ENCODE data around the gene MRPS25. TPM values are rescaled to one million over a fixed set of nuclear protein-coding genes. Genes with fewer than 3 reads are reported as not detected.

Gene MRPS25
- polyA plus RNA-seq, 1 donor (not counting 4 experiments of a cell fraction or from before 2014, with no cell fraction given): 54.5 TPM

DNA sequence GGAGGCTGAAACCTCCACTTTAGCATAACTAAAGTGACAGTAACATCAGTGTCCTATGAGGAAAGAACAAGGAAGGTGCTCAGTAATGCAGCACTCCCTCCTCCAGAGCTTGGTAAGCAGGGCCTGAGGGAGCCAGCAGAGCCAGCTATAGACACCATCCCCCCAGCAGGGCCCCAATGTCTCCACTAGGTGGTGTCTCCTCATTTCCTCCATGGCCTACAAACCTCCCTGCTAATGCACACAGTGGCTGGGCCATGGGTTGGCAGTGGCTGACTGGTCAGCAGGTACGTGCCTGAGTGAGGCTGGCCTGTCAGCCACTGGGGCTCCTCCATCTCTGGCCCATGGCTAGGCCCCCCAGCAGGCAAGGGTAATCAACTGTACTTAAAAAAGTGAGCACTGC, 13.6 kb downstream of the MRPS25 start:
- DNase-seq (ENCODE audit: low read depth, low spot score): no peak
- TF ChIP-seq, protein P1, sequence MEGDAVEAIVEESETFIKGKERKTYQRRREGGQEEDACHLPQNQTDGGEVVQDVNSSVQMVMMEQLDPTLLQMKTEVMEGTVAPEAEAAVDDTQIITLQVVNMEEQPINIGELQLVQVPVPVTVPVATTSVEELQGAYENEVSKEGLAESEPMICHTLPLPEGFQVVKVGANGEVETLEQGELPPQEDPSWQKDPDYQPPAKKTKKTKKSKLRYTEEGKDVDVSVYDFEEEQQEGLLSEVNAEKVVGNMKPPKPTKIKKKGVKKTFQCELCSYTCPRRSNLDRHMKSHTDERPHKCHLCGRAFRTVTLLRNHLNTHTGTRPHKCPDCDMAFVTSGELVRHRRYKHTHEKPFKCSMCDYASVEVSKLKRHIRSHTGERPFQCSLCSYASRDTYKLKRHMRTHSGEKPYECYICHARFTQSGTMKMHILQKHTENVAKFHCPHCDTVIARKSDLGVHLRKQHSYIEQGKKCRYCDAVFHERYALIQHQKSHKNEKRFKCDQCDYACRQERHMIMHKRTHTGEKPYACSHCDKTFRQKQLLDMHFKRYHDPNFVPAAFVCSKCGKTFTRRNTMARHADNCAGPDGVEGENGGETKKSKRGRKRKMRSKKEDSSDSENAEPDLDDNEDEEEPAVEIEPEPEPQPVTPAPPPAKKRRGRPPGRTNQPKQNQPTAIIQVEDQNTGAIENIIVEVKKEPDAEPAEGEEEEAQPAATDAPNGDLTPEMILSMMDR (optimal IDR thresholded peaks at IDR 0.05 in 1 of 3, IDR thresholded peaks at IDR 0.05 in 1 of 3, conservative IDR thresholded peaks at IDR 0.05 in 1 of 3; ENCODE audit: extremely low read depth in 1 of 3, insufficient read depth in 2 of 3, low read length in 3 of 3): peak; percentile 82 to 86 (median 86)
- TF ChIP-seq EZH2 (IDR thresholded peaks at IDR 0.05; ENCODE audit: low read length): no peak
- peaks cover 6% of the 10 kb centered on the region for H4K20me1 ChIP-seq (ENCODE audit: control insufficient read depth, extremely low read depth, insufficient read depth, low read length)

DNA sequence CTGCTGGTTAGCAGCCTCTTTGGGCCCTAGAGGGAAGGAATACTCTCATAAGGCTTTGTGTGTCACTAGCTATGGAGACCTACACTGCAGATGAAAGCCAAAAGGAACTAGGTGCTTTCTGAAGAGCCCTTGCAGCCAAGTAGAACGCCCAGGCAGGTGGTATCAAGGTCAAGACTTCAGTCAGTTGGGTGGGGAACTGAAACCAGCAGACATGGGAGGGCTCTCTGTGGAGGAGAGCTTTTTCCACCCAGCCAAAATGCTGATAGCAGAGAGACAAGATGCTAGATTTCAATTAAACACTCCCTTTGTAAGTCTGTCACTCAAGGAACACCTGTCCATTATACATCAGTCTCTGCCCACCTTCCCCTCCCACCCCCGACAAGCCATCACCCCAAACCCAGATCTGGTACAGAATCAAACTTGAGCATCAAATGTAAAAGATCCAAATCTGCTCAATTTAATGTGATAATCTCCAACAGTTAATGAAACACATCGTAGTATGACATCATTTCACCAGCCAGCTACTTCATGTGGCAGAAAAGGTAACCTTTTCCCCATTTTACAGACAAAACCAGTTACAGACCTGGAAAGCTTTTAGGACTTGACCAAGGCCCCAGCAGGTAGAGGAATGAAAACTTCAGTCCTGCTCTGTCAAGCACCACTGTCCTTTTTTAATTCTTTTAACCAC, 14.6 kb downstream of the MRPS25 start:
- peaks cover 6% of the 10 kb centered on the region for H4K20me1 ChIP-seq (ENCODE audit: control insufficient read depth, extremely low read depth, insufficient read depth, low read length)
- no peaks in the 10 kb centered on the region for H3K9me3 ChIP-seq (ENCODE audit: control insufficient read depth, low read depth, low read length)
- DNase-seq (ENCODE audit: low read depth, low spot score) (no peak), FAIRE-seq (no peak)
- TF ChIP-seq EZH2 (IDR thresholded peaks at IDR 0.05; ENCODE audit: low read length): no peak
- TF ChIP-seq, protein P1 (optimal IDR thresholded peaks at IDR 0.05 in 1 of 3, IDR thresholded peaks at IDR 0.05 in 1 of 3, conservative IDR thresholded peaks at IDR 0.05 in 1 of 3; ENCODE audit: extremely low read depth in 1 of 3, insufficient read depth in 2 of 3, low read length in 3 of 3): no peak
- no peaks in the 10 kb centered on the region for H3K27me3 ChIP-seq (ENCODE audit: control insufficient read depth, extremely low read depth, insufficient read depth, low read length)
- H3K4me2 ChIP-seq (ENCODE audit: control insufficient read depth, extremely low read depth, insufficient read depth, low read depth, low read length): no peak overlapping the region
- no peaks in the 10 kb centered on the region for H3K9me1 ChIP-seq (ENCODE audit: control insufficient read depth, extremely low read depth, insufficient read depth, low read length)
- H3K9ac ChIP-seq (ENCODE audit: control insufficient read depth, extremely low read depth, insufficient read depth, low read length): no peak overlapping the region
- dilution Hi-C loops (cut with MboI; ENCODE audit: extremely low pct_ligation_motif_present, low sequenced_read_pairs): no loop called here
- no peaks in the 10 kb centered on the region for H3K4me1 ChIP-seq (ENCODE audit: control insufficient read depth, extremely low read depth, insufficient read depth, low read length)
- H3K79me2 ChIP-seq (ENCODE audit: control insufficient read depth, insufficient read depth, low read length): peaks cover 39% of the 10 kb centered on the region
- no peak overlapping the region for H3K4me3 ChIP-seq (ENCODE audit: control insufficient read depth in 2 of 3, extremely low read depth in 1 of 3, insufficient read depth in 2 of 3, low read depth in 1 of 3, low read length in 3 of 3)
- H3K36me3 ChIP-seq (ENCODE audit: control insufficient read depth in 2 of 2, extremely low read depth in 1 of 2, insufficient read depth in 2 of 2, low read length in 2 of 2): peaks cover 34 to 54% of the 10 kb centered on the region in 2 experiments
- H2AFZ ChIP-seq (ENCODE audit: control insufficient read depth, low read length): no peak overlapping the region
- no peak overlapping the region for H3K27ac ChIP-seq (ENCODE audit: control insufficient read depth, insufficient read depth, low read length)

More for the DNA sequence above, 13.6 kb downstream of the MRPS25 start:
- Histone ChIP-seq H3K27ac (ENCODE audit: control insufficient read depth, insufficient read depth, low read length) (no peak overlapping the region), H3K9me1 (ENCODE audit: control insufficient read depth, extremely low read depth, insufficient read depth, low read length) (no peaks in the 10 kb centered on the region), H3K4me1 (ENCODE audit: control insufficient read depth, extremely low read depth, insufficient read depth, low read length) (no peaks in the 10 kb centered on the region), H2AFZ (ENCODE audit: control insufficient read depth, low read length) (no peak overlapping the region), H3K9me3 (ENCODE audit: control insufficient read depth, low read depth, low read length) (no peaks in the 10 kb centered on the region), H3K4me2 (ENCODE audit: control insufficient read depth, extremely low read depth, insufficient read depth, low read depth, low read length) (no peak overlapping the region), H3K27me3 (ENCODE audit: control insufficient read depth, extremely low read depth, insufficient read depth, low read length) (no peaks in the 10 kb centered on the region), H3K36me3 (ENCODE audit: control insufficient read depth in 2 of 2, extremely low read depth in 1 of 2, insufficient read depth in 2 of 2, low read length in 2 of 2) (peaks cover 37 to 53% of the 10 kb centered on the region in 2 experiments), H3K79me2 (ENCODE audit: control insufficient read depth, insufficient read depth, low read length) (peaks cover 45% of the 10 kb centered on the region), H3K4me3 (ENCODE audit: control insufficient read depth in 2 of 3, extremely low read depth in 1 of 3, insufficient read depth in 2 of 3, low read depth in 1 of 3, low read length in 3 of 3) (no peak overlapping the region), H3K9ac (ENCODE audit: control insufficient read depth, extremely low read depth, insufficient read depth, low read length) (no peak overlapping the region)
- dilution Hi-C loops (cut with MboI; ENCODE audit: extremely low pct_ligation_motif_present, low sequenced_read_pairs): no loop called here
- no peak for FAIRE-seq

Data from keratinocyte (primary cell).